WERI-Rb-1 (cell line): Measurements from ENCODE around the gene MARS1.

Source experiments
- DNase-seq: peaks from one replicate; pipeline ENCODE4 v3.0.0-alpha.2; 2020
- H3K27ac ChIP-seq: fragments of 250-450 bp; sonication (Bioruptor Pico); 2 replicates; pipeline ENCODE4 v1.5.1; 2020; ENCODE audit warnings: mild to moderate bottlenecking, moderate library complexity
- H3K27me3 ChIP-seq: fragments of 250-450 bp; sonication (Bioruptor Pico); 2 replicates; pipeline ENCODE4 v1.5.1; 2021; ENCODE audit warnings: mild to moderate bottlenecking, low read depth, moderate library complexity; ENCODE audit not compliant: insufficient read depth, severe bottlenecking
- H3K36me3 ChIP-seq: fragments of 250-450 bp; sonication (Bioruptor Pico); 2 replicates; pipeline ENCODE4 v1.5.1; 2020; ENCODE audit warnings: mild to moderate bottlenecking, moderate library complexity
- H3K4me3 ChIP-seq: 2 replicates; pipeline ENCODE4 v1.5.1; 2011; ENCODE audit warnings: low read depth, mild to moderate bottlenecking, control low read depth, low read length
- H3K9me3 ChIP-seq: fragments of 250-450 bp; sonication (Bioruptor Pico); 2 replicates; pipeline ENCODE4 v1.5.1; 2021; ENCODE audit warnings: mild to moderate bottlenecking, moderate library complexity; ENCODE audit not compliant: severe bottlenecking
- CTCF ChIP-seq: IDR thresholded peaks from 2 replicates; pipeline ENCODE4 v1.5.1; 2011; ENCODE audit warnings: low read depth, mild to moderate bottlenecking, control low read depth, inconsistent platforms, low read length

Gene MARS1

DNA sequence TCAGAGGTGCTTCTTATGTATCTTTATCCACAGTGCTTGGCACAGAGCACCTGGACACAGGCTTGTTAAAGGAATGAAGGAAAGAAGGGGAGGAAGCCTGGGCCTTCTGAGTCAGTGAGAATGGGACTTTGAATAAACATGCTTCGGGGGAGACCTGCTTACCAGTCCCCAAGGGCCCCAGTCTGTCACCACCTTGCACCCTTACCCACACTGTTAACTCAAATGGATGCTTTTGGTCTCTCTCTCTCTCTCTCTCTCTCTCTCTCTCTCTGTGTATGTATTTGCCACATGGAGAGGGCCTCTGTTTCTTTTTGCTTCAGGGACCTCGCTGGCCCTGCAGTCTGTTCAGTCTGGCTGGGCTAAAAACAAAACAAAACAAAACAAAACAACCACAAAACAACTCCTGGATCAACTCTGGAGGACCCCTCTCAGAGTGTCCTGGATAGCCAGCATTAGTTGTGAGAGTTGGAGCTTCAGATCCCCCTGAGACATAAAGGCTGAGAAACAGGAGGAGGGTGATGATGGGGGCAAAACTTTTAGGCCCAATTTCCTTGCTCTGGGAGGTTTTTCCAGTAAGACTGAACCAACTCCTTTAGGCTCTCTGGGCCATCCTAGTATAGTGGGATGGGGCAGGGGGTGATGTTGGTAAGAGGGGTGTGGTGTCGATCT is 63.9 kb downstream of the MARS1 start:
- no peak overlapping the region for H3K4me3 ChIP-seq
- no peaks in the 10 kb centered on the region for H3K27me3 ChIP-seq
- TF ChIP-seq CTCF, result no peak
- DNase-seq, result no peak
- no peak overlapping the region for H3K27ac ChIP-seq
- H3K9me3 ChIP-seq, result no peaks in the 10 kb centered on the region
- no peaks in the 10 kb centered on the region; the same call in none of the 2 replicates for H3K36me3 ChIP-seq

- Histone ChIP-seq H3K9me3 (no peaks in the 10 kb centered on the region), H3K27ac (no peak overlapping the region), H3K4me3 (no peak overlapping the region), H3K36me3 (no peaks in the 10 kb centered on the region; the same call in none of the 2 replicates), H3K27me3 (no peaks in the 10 kb centered on the region)
- DNase-seq, result no peak
- TF ChIP-seq CTCF, result no peak
Observed at GRCh38 chr12:57552306-57552651, 64.4 kb downstream of the MARS1 start.

GRCh38 chr12:57552835-57553313 is 65.0 kb downstream of the MARS1 start:
- H3K36me3 ChIP-seq, result no peaks in the 10 kb centered on the region; the same call in none of the 2 replicates
- TF ChIP-seq CTCF, result no peak
- no peaks in the 10 kb centered on the region for H3K27me3 ChIP-seq
- no peak overlapping the region for H3K4me3 ChIP-seq
- no peak overlapping the region for H3K27ac ChIP-seq
- no peaks in the 10 kb centered on the region for H3K9me3 ChIP-seq
- no peak for DNase-seq

GRCh38 chr12:57553343-57554202 is 65.7 kb downstream of the MARS1 start:
- Histone ChIP-seq H3K36me3 (no peaks in the 10 kb centered on the region; the same call in none of the 2 replicates), H3K4me3 (no peak overlapping the region), H3K27ac (no peak overlapping the region), H3K9me3 (no peaks in the 10 kb centered on the region), H3K27me3 (no peaks in the 10 kb centered on the region)
- no peak for TF ChIP-seq CTCF
- no peak for DNase-seq

DNA sequence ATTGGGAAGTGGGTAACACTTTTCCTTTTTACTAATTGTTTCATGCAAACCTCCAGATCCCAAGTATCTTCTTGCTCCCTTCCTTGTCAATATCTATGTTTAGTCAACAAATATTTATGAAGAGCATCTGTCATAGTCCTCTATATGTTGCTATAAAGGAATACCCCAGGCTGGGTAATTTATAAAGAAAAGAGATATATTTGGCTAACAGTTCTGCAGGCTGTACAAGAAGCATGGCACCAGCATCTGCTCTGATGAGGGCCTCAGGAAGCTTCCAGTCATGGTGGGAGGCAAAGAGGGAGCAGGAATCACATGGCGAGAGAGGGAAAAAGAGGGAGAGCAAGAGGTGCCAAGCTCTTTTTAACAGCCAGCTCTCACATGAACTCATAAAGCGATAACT is 66.6 kb downstream of the MARS1 start:
- Histone ChIP-seq H3K9me3 (no peaks in the 10 kb centered on the region), H3K36me3 (no peaks in the 10 kb centered on the region; the same call in none of the 2 replicates), H3K27me3 (no peaks in the 10 kb centered on the region), H3K27ac (no peak overlapping the region), H3K4me3 (no peak overlapping the region)
- no peak for DNase-seq
- no peak for TF ChIP-seq CTCF
